DMS53 treated with DMSO at 0.1 percent for 48 hours (cell line): Measurements from ENCODE around the gene KLHL29.

Source experiments
- DNase-seq: peaks from one replicate; lab custom pipeline; 2025; ENCODE audit not compliant: unreplicated experiment; lab: John Stamatoyannopoulos, UW

Gene KLHL29

GRCh38 chr2:23746141-23746863 lies 361.3 kb downstream of the KLHL29 start:
- no peak for DNase-seq

- DNase-seq, result no peak
Measured at GRCh38 chr2:23751747-23752265, 366.8 kb downstream of the KLHL29 start.

GRCh38 chr2:23753291-23754010 lies 368.5 kb downstream of the KLHL29 start:
- DNase-seq, result no peak

GRCh38 chr2:23754970-23755369 lies 370.0 kb downstream of the KLHL29 start:
- DNase-seq, result no peak

- no peak for DNase-seq
Measured at GRCh38 chr2:23756593-23757292, 371.8 kb downstream of the KLHL29 start.

GRCh38 chr2:23757686-23758433 lies 372.9 kb downstream of the KLHL29 start:
- peak; percentile 7 for DNase-seq
